Kidney epithelial cell (primary cell): ENCODE results near the gene PPP6R1. TPM values are rescaled to one million over a fixed set of nuclear protein-coding genes. Genes with fewer than 3 reads are reported as not detected.

Experiments
- DNase-seq: peaks from one replicate; pipeline ENCODE4 v3.0.0-alpha.2; 2010; ENCODE audit warnings: low read depth
- H3K27me3 ChIP-seq: 2 replicates; pipeline ENCODE4 v1.6.0; 2011; ENCODE audit warnings: low read length; ENCODE audit not compliant: control insufficient read depth, insufficient read depth
- H3K36me3 ChIP-seq: 2 replicates; pipeline ENCODE4 v1.5.1; 2011; ENCODE audit warnings: low read length; ENCODE audit not compliant: control insufficient read depth, insufficient read depth
- H3K4me3 ChIP-seq: 2 replicates; pipeline ENCODE4 v1.5.1; 2011; ENCODE audit warnings: low read depth, mild to moderate bottlenecking, control low read depth, low read length
- CTCF ChIP-seq: IDR thresholded peaks from 2 replicates; pipeline ENCODE4 v1.5.1; 2011; ENCODE audit warnings: mild to moderate bottlenecking, moderate library complexity, low read length, control low read depth, inconsistent platforms; ENCODE audit not compliant: insufficient read depth, poor library complexity, severe bottlenecking
- total RNA-seq: library from RNA; depleted of rRNA; stranded (reverse); fragments of >200 nt; gene quantifications from 2 replicates; pipeline ENCODE4 v1.2.3, GENCODE V29; 2015

Gene PPP6R1
- total RNA-seq, 1 donor from 2014 or later, result 41.5 TPM

- no peak for TF ChIP-seq CTCF
- H3K27me3 ChIP-seq, result no peaks in the 10 kb centered on the region
- peak overlapping the region; percentile 9 for H3K4me3 ChIP-seq
- no peaks in the 10 kb centered on the region for H3K36me3 ChIP-seq
- no peak for DNase-seq
Observed at GRCh38 chr19:55285229-55285890, 26.5 kb upstream of the PPP6R1 start.

GRCh38 chr19:55284405-55285058, 25.7 kb upstream of the PPP6R1 start:
- no peak for DNase-seq
- Histone ChIP-seq H3K27me3 (no peaks in the 10 kb centered on the region), H3K4me3 (peak overlapping the region; percentile 51), H3K36me3 (no peaks in the 10 kb centered on the region)
- TF ChIP-seq CTCF, result no peak

GRCh38 chr19:55283548-55284377, 24.9 kb upstream of the PPP6R1 start, which contains the start of gene BRSK1:
TSS of gene BRSK1 (plus strand) at chr19:55283997. CDS start at chr19:55284443, 446 bp downstream.
- Histone ChIP-seq H3K4me3 (peak within 1 kb of the TSS; percentile 51), H3K36me3 (no peaks in the 10 kb centered on the region), H3K27me3 (no peaks in the 10 kb centered on the region)
- no peak for TF ChIP-seq CTCF
- no peak for DNase-seq

GRCh38 chr19:55279770-55280643, 21.2 kb upstream of the PPP6R1 start, which contains the start of gene HSPBP1:
TSS of gene HSPBP1 (minus strand) at chr19:55280110. CDS start at chr19:55279608, 502 bp downstream.
- Histone ChIP-seq H3K4me3 (peak within 1 kb of the TSS; percentile 66), H3K27me3 (no peaks in the 10 kb centered on the region), H3K36me3 (no peaks in the 10 kb centered on the region)
- peak; percentile 81 for DNase-seq
- TF ChIP-seq CTCF, result no peak

GRCh38 chr19:55279340-55279739, 20.5 kb upstream of the PPP6R1 start:
- Histone ChIP-seq H3K4me3 (peak overlapping the region; percentile 66), H3K36me3 (no peaks in the 10 kb centered on the region), H3K27me3 (no peaks in the 10 kb centered on the region)
- DNase-seq, result no peak
- TF ChIP-seq CTCF, result no peak
